Lower lobe of right lung (tissue), 2 donors: ENCODE results near the gene IGF2. TPM values are rescaled to one million over a fixed set of nuclear protein-coding genes. Genes with fewer than 3 reads are reported as not detected.
A peak's percentile ranks its signal among the peaks of the same experiment; 100 is the strongest.

Experiments
- ATAC-seq, 2 donors: fragments of 200-7000 bp; cut with Tn5 transposase; one replicate each; pipeline ENCODE4 v1.9.1; 2020 to 2022; ENCODE audit warnings: mild to moderate bottlenecking in 2 of 2, moderate library complexity in 2 of 2
- DNase-seq: peaks from one replicate; pipeline ENCODE4 v3.0.0-alpha.2; 2020
- H3K27ac ChIP-seq: fragments of 200-600 bp; one replicate; pipeline ENCODE4 v1.8.0; 2022
- H3K27me3 ChIP-seq: fragments of 200-600 bp; one replicate; pipeline ENCODE4 v1.8.0; 2022; ENCODE audit warnings: low read depth
- H3K36me3 ChIP-seq: fragments of 200-600 bp; one replicate; pipeline ENCODE4 v1.8.0; 2022; ENCODE audit warnings: mild to moderate bottlenecking
- H3K4me1 ChIP-seq: fragments of 200-600 bp; one replicate; pipeline ENCODE4 v1.8.0; 2022
- H3K4me3 ChIP-seq: fragments of 200-600 bp; one replicate; pipeline ENCODE4 v1.8.0; 2022; ENCODE audit warnings: mild to moderate bottlenecking
- H3K9me3 ChIP-seq: fragments of 200-600 bp; one replicate; pipeline ENCODE4 v1.8.0; 2022
- intact Hi-C: fragments of 100-400 bp; cut with DNase I; formaldehyde crosslinking; loops from one replicate; pipeline ENCODE4 v1.11.0; 2022
- total RNA-seq: library from RNA; stranded (reverse); fragmentation: NEBNext Ultra II Directional; extraction: Animal tissue kit (Norgen Biotek cat#: 25700); gene quantifications from one replicate; pipeline ENCODE4 v1.2.1, GENCODE V29; 2021
- TF ChIP-seq, protein P1 (sequence below): fragments of 200-600 bp; IDR thresholded peaks from one replicate; pipeline ENCODE4 v1.8.0; 2022; ENCODE audit warnings: antibody characterized with exemption, mild to moderate bottlenecking
- donor health status: DM: no; HTN: yes; CAD: no; lungs with severe emphysema.

IGF2 gene
- total RNA-seq, 1 donor from 2014 or later, result 33.9 TPM

DNA sequence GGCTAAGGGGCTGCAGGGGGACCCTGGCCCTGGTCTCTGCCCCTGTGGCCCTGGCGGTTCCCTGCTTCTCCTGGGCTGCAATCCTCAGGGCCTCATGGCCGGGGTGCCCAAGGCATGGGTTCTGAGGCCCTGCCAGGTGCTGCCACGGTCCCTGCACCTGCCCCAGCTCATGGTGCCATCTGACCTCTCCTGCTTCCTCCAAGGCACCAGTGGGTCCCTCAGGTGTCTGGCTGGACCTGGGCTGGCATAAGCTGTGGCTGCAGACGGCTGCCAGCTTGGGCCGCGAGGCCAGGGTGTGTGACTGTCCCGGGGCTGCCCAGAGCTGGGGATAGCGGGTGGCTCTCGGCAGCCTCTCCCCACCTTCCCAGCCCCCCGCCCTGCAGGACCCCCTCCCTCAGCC, 19.8 kb upstream of the IGF2 start:
- Histone ChIP-seq H3K4me1 (no peaks in the 10 kb centered on the region), H3K9me3 (no peaks in the 10 kb centered on the region), H3K27me3 (peaks cover 49% of the 10 kb centered on the region), H3K27ac (no peak overlapping the region), H3K4me3 (no peak overlapping the region), H3K36me3 (no peaks in the 10 kb centered on the region)
- no peak for DNase-seq
- ATAC-seq, result no peak
- TF ChIP-seq, protein P1, sequence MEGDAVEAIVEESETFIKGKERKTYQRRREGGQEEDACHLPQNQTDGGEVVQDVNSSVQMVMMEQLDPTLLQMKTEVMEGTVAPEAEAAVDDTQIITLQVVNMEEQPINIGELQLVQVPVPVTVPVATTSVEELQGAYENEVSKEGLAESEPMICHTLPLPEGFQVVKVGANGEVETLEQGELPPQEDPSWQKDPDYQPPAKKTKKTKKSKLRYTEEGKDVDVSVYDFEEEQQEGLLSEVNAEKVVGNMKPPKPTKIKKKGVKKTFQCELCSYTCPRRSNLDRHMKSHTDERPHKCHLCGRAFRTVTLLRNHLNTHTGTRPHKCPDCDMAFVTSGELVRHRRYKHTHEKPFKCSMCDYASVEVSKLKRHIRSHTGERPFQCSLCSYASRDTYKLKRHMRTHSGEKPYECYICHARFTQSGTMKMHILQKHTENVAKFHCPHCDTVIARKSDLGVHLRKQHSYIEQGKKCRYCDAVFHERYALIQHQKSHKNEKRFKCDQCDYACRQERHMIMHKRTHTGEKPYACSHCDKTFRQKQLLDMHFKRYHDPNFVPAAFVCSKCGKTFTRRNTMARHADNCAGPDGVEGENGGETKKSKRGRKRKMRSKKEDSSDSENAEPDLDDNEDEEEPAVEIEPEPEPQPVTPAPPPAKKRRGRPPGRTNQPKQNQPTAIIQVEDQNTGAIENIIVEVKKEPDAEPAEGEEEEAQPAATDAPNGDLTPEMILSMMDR, result no peak
- intact Hi-C loops, result no loop called here

DNA sequence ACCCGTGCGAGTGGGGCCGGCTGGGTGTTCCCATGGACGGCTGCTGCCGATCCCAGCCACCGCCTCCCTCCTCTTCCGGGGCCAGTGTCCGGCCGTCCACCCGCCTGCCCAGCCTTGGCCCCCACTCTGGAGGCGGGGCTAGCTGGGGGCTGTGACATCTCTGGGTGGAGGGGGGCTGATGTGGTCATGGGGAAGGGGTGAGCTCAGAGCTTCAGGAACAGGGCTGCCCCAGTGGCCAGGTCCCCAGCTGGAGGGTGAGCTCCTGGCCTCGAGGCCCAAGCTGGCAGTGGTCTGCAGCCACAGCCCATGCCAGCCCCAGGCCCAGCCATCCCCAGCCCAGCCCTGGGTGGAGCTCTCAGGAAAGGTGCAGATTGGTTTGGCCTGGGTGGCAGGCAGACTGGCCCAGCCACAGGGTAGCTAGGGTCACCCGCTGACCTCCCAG, 19.1 kb upstream of the IGF2 start:
- no peak for DNase-seq
- intact Hi-C loops, result no loop called here
- no peaks in the 10 kb centered on the region for H3K4me1 ChIP-seq
- H3K9me3 ChIP-seq, result no peaks in the 10 kb centered on the region
- H3K36me3 ChIP-seq, result no peaks in the 10 kb centered on the region
- H3K27me3 ChIP-seq, result peaks cover 49% of the 10 kb centered on the region
- no peak for ATAC-seq
- no peak overlapping the region for H3K4me3 ChIP-seq
- TF ChIP-seq, protein P1, result no peak
- H3K27ac ChIP-seq, result no peak overlapping the region

DNA sequence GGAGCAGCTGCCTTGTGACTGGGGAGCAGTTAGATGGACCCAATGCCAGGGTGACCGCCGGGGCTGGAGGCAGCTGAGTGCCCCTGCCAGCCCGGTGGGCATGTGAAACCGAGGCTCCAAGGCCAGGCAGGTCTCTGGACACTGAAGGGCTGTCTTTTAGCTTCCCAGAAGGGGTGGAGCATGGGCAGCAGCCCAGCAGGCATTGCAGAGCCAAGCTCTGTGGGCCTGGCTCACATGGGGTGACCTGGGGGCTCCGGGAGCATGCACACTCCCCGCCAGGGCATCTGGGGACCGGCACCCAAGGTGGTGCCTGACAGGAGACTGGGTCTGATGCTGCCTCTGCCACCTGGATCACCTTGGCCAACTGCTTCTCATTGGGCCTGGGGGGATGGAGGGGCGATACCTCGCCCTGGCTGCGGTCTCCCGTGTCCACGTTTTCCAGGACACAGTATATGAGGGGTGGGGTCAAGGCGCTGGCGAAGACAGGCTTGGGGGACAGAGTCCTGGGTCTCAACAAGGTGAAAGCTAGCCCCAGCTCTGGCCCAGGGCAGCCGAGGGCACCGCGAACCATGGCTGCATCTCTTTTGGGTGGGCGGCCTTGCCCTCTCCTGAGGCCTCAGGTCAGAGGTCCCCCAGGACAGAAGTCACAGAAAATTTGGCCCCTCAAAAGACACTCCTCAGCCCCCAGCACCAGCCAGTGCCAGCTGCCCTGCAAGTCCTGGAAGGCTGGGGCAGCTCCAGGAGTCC, 18.3 kb upstream of the IGF2 start:
- no peak for DNase-seq
- Histone ChIP-seq H3K27me3 (peaks cover 41% of the 10 kb centered on the region), H3K9me3 (no peaks in the 10 kb centered on the region), H3K27ac (no peak overlapping the region), H3K36me3 (no peaks in the 10 kb centered on the region), H3K4me3 (no peak overlapping the region), H3K4me1 (no peaks in the 10 kb centered on the region)
- intact Hi-C loops, result no loop called here
- TF ChIP-seq, protein P1, result no peak
- no peak for ATAC-seq

DNA sequence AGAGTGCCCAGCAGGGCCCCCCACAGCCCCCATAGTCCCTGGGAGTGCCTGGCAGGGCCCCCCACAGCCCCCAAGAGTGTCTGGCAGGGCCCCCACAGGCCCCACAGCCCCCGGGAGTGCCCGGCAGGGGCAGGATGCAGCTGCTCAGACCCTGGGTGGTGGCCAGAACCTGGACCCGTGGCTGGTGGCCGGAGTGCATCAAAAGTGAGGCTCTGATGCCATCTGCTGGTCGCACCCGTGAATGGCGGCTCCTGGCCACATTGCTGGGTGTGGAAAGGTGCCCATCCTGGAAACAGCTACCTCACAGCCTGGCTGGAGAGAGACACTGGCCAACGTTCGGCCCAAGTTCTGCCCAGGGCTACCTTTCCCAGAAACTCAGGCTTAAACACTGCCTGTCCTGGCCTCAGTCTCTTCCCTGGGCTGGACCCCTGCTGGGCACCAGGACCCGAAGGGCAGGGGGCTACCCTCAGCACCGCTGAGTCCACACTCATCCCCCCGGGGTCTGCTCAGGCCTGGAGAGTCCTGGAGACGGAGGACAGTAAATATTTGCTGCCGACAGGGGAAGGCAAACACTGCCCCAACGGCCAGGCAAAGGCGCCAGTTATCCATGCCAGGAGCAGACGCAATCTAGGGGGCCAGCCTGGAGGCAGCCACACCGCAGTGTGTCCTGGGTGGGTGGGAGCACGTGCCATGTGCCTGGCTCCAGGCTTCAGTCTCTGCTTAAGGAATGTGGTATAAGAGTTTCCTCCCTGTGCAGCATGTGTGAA, 17.4 kb upstream of the IGF2 start:
- H3K27me3 ChIP-seq, result peaks cover 36% of the 10 kb centered on the region
- H3K36me3 ChIP-seq, result no peaks in the 10 kb centered on the region
- peaks cover 4% of the 10 kb centered on the region for H3K4me1 ChIP-seq
- ATAC-seq, result peak; percentile 58
- no peaks in the 10 kb centered on the region for H3K9me3 ChIP-seq
- H3K4me3 ChIP-seq, result no peak overlapping the region
- no peak overlapping the region for H3K27ac ChIP-seq
- intact Hi-C loops, result no loop called here
- DNase-seq, result peak; percentile 79
- TF ChIP-seq, protein P1, result peak; percentile 84

DNA sequence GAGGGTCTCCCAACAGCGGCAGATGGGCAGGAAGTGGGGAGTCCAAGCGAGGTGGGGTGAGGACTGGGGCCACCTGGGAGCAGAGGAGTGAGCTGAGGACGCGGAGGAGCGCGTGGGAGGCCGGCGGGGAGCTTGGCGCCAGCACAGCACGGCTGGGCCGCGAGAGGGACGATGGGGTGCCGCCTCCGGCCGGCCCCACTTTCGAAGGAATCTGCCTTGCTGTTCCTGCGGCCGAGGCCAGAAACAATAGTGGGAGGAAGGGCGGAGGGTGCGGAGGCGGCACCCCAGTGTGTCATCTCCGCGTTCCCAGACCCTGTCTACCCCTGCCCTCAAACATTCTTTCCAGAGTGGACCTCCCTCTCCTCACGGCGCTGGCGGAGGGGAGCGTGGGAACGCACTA, 16.3 kb upstream of the IGF2 start:
- TF ChIP-seq, protein P1, result no peak
- ATAC-seq, result no peak
- intact Hi-C loops, result no loop called here
- no peak overlapping the region for H3K4me3 ChIP-seq
- no peaks in the 10 kb centered on the region for H3K9me3 ChIP-seq
- H3K27me3 ChIP-seq, result peaks cover 38% of the 10 kb centered on the region
- no peak for DNase-seq
- H3K36me3 ChIP-seq, result no peaks in the 10 kb centered on the region
- no peak overlapping the region for H3K27ac ChIP-seq
- peaks cover 8% of the 10 kb centered on the region for H3K4me1 ChIP-seq
